CD4-positive, alpha-beta T cell treated with Interleukin-17A for 4 hours (primary cell): ENCODE measurements around the gene OR4D2.
A peak's percentile ranks its signal among the peaks of the same experiment; 100 is the strongest.
"Not testable (repeated sequence)": the region's sequence is repeated elsewhere in the genome, so short reads cannot be mapped to it uniquely, and the experiment has no call there.

ENCODE experiments used
- DNase-seq: peaks from one replicate; pipeline ENCODE4 v3.0.0-alpha.2; 2020; ENCODE audit warnings: mixed read lengths

OR4D2 gene

DNA sequence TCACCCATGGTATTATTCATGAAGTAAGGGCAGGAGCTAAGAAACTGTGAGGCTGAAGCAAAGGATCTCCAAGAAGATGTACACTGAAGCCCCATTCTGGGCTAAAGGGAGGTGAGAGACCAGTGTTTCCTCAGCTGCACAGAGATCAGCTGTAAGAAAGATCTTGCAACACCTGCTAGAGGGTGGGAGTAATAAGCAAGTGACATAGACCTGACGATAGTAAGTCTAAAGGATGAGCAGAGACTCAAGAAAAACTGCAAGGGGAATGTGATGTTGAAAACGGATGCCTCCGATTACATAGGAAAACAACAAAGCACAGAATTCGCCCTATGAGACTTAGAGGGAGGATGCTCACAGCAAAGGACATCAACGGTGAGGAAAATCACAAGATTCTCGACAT is at the start of gene OR4D2:
Gene OR4D2 (plus strand): TSS at position 301 of the 400 bp plus-strand sequence. CDS start 2,674 bp downstream, outside the sequence.
- no peak for DNase-seq

DNA sequence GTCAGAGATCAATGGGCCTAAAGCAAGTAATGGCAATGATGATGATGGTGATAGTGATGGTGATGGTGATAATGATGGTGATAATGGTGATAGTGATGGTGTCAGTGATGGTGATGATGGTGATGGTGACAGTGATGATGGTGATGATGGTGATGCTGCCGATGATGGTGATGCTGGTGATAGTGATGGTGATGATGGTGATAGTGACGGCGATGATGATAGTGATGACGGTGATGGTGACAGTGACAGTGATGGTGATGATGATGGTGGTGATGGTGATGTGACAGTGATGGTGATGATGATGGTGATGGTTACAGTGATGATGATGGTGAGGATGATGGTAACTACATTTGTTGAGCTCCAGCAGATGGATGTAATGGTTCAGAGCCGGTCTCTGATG is 49.4 kb upstream of the OR4D2 start:
- no peak for DNase-seq

DNA sequence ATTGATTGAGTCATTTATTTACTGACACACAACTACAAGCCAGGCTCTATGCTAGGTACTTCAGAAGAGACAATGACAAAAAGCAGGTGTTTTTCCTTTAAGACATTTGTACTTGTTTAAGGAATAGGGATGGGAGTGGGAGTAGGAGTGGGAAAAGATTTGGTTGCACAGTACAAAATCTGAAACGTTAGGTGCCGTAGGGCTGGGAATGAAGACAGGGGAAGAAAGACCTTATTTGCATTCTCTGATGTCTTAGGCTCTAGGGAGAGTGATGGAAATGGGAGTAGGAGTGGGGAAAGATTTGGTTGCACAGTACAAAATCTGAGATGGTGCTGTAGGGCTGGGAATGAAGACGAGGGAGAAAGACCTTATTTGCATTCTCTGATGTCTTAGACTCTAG is 47.3 kb upstream of the OR4D2 start:
- no peak for DNase-seq

DNA sequence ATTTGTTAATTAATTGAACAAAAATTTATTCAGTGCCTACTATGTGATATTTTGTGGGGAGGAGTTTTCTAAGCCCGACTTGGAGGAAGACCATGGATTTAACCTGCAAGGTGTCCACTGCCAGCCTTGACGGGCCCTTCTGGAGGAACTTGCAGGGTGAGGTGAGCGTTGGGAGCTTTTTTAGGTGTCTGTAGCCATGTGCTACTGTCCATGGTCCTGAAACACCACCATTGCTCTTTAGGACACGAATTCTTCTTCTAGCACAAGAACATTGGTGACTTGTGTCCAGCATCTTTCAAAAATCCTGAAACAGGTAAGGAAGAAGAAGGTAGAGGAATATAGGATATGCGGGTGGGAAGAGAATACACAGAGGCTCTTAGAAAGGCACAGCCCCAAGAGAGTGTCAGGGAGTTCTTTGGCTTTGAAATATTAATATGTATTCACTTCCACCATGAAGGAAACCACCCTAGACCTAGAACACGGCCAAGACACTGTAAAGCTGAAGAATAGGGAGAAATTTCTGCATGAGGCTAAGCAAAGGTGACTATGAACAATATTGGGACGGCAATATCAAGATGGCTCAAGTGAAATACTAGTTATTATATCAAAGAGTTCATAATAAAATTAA is 46.5 kb upstream of the OR4D2 start:
- peak; percentile 68 for DNase-seq

DNA sequence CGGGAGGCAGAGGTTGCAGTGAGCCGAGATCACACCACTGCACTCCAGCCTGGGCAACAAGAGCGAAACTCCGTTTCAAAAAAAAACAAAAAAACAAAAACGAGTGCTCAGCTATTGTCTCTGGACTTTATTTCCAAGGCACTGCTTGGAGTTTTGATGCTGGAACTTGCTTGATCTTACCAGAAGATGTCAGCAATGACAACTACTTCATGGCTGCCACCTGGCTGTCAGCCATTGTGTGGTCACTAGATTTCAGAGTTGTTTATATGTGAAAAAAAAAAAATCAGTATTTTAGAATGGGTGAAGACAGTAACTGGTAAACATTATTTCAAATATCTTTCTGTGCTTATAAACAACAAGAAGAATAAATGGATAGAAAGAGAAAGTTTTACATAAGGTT is 44.9 kb upstream of the OR4D2 start:
- peak; percentile 59 for DNase-seq

DNA sequence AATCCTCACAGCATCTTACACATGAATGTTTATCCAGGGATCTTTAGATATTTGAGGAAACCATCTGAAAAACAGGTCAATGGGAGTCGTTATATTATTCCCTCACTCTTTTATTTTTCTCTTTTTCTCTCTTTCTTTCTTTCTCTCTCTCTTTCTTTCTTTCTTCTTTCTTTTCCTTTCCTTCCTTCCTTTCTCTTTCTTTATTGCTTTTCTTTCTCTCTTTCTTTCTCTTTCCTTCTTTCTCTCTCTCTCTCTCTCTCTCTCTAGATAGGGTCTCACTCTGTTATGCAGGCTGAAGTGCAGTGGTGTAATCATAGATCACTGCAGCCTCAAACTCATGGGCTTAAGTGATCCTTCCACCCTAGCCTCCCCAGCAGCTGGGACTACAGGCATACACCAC is 38.9 kb upstream of the OR4D2 start:
- no peak for DNase-seq

DNA sequence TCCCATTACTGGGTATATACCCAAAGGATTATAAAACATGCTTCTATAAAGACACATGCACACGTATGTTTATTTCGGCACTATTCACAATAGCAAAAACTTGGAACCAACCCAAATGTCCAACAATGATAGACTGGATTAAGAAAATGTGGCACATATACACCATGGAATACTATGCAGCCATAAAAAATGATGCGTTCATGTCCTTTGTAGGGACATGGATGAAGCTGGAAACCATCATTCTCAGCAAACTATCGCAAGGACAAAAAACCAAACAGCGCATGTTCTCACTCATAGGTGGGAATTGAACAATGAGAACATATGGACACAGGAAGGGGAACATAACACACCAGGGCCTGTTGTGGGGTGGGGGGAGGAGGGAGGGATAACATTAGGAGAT is 34.1 kb upstream of the OR4D2 start:
- not testable (repeated sequence) for DNase-seq

DNA sequence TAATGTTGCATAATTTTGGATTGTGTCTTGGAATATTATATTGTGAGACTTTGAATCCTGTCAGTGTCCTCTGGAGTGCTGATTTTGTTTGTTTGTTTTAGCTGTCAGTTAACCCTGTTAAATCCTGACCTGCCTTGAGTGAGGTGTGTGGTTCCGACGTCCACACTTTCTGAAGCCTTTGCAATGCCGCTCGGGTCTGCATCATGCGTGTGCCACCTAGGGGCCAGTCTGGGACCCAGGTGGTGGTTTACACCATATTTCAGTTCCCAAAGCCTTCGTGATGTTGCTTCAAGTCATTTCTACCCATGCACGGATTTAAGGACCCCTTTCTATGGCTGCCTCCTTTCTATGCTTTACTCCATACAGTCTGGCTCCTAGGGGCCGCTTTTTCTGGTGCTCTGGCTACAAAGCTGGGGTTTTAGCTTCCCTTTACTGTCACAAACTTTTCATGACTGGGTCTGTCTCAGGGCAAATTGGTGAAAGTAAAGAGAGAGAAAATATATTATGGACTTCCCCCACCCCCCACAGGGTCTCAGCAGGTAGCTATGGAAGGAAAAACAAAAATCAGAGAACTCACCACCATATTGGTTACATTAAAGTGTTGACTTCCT is 30.0 kb upstream of the OR4D2 start:
- no peak for DNase-seq

DNA sequence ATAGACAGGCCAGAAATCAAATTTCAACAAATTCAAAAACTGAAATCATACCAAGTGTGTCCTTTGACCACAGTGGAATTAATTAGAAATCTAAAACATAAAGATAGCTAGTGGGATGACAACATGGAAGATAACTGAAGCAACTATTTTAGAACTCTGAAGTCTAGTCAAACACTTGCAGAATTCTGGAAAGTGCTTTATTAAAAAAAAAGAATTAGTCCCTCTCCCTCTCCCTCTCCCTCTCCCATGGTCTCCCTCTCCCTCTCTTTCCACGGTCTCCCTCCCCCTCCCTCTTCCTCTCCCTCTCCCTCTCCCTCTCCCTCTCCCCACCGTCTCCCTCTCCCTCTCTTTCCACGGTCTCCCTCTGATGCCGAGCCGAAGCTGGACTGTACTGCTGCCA is 25.3 kb upstream of the OR4D2 start:
- no peak for DNase-seq

DNA sequence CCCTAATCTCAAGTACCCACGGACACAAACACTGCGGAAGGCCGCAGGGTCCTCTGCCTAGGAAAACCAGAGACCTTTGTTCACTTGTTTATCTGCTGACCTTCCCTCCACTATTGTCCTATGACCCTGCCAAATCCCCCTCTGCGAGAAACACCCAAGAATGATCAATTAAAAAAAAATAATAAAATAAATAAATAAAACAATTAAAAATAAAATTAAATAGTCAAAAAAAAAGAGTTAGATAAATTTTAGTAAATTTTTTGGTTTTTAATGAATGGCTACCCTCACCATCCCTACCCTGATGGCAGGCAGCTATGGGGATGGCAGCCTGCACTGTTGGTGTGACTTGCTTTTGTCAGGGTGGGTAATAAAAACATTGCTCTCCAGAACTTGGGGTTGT is 23.4 kb upstream of the OR4D2 start:
- not testable (repeated sequence) for DNase-seq

DNA sequence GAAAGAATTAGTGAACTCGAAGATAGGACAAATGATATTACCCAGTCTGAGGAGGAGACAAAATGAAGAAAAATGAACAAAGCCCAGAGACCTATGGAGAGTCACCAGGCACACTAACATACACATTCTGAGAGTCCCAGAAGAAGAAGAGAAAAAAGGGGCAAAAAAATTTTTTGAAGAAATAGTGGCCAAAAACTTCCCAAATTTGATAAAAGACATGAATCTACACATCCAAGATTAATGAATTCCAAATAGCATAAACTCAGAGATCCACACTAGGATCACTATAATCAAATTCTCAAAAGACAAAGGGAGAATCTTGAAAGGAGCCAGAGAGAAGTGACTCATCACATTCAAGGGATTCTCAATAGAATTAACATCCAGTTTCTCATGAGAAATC is 22.0 kb upstream of the OR4D2 start:
- DNase-seq = no peak

DNA sequence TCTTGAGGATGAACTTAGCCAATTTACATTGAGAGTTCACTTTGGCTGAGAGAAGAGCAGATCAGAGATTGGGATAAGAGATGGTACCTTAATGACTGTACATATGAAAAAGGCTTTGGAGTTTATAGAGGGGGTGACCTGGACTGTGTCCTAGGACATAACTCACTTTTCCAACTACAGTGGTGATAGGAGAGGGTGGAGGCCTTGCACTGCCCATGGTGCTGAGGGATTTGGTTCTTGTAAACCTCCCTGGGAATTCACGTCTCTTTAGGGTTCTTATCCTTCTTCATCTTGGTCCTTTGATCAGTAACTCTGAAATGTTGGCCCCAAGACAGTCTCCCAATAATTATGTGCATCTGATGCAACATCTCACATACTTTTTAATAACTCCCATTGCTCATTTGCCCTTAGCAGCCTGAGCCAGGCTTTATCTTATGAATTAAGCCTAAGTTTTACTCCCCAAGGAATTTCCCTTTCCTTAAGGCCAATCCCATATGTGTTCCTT is 18.8 kb upstream of the OR4D2 start, which contains the start of gene OR4D1:
Gene OR4D1 (plus strand): TSS at position 455 of the 505 bp plus-strand sequence. CDS start 6,770 bp downstream, outside the sequence.
- no peak for DNase-seq

DNA sequence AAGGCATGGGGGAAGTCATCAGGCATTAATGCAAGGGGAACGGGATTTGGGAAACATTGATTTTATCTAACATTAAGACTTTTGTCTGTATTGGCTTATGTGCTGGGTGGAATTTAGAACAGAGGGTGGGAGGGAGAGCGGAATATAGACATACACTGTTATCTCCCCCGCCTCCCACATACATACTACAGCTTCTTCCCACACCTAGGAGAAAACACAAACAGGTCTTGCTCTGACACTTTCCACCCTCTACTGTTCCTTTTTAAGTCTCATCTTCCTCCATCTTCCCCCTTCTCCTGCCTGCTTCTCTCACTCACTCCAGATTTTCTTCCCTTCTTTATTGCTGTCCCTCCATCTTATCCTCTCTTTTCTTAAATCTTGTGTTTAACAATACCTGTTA is 18.2 kb upstream of the OR4D2 start:
- DNase-seq = no peak

DNA sequence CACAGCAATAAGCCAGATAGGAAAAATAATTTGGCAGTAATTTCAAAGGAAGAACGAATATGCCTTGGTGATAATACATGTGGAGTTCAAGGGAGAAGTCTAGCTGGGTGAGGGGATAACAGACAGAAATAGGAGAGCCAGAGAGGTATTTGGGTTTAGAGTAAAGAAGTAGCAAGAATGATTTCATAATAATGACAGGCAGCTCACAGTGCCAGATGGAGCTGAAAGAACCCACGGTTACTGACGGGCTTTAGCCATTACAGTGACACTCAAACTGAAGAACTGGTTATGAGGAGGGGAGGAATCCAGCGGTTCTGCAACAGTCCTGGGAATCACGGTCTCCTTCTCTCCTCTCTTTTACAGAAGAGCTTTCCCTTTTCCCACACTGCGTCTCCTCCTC is 16.4 kb upstream of the OR4D2 start:
- DNase-seq = no peak

DNA sequence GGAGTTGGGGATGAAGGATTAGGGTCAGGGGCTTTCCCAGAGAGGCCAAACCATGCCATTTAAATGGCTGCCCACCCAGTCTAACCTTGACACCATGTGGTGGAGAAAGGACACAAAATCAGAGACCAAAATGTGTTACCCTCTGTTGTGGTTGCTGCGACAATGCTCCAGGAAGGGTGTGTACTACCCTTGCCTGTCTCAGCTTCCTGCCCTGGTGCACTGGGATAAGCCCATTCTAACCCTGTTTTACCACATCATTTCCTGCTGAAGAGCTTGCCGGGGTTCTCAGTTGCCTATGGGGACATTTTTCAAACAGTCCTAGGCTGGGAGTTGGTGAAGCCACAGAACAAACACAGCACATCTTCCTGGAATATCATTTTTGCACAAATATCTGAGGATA is 13.7 kb upstream of the OR4D2 start:
- peak; percentile 79 for DNase-seq

DNA sequence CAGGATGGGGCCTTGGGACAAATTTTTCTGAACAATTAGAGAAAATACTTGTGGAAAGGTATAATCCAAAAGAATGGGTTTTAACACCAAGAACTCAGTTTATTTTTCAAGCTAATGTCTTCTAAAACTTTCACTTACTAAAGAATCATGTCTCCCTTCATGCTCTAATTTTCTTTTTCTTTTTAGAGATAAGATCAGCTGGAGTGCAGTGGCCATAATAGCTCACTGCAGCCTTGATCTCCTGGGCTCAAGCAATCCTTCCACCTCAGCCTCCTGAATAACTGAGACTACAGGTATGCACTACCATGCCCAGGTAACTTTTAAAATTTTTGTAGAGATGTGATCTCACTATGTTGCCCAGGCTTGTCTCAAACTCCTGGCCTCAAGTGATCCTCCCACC is 13.1 kb upstream of the OR4D2 start:
- no peak for DNase-seq

DNA sequence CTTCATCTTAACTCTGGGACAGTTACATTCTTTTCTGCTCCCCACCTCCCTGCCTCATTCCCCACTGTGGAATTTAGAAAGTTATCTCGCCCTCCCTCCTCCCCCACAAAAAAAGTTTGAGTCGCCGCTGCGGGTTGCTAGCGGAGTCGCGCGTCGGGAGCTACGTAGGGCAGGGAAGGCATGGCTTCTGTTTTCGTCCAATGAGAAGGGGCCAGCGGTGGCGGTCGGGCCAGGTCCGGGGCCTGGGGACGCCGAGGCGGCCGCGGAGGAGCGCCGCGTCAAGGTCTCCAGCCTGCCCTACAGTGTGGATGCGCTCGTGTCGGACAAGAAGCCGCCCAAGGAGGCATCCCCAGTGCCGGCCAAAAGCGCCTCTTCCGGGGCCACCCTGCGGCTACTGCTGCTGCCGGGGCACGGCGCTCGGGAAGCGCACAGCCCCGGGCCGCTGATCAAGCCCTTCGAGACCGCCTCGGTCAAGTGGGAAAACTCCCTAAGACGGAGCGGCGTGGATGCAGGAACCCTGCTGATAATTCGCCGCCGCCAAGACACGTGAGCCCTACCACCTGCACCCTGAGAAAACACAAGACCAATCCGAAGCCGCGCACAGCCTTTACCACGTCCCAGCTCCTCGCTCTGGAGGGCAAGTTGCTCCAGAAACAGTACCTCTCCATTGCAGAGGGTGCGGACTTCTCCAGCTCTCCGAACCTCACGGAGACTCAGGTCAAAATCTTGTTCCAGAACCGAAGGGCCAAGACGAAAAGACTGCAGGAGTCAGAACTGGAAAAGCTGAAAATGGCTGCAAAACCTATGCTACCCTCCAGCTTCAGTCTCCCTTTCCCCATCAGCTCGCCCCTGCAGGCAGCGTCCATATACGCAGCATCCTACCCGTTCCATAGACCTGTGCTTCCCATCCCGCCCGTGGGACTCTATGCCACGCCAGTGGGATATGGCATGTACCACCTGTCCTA is 9.7 kb upstream of the OR4D2 start:
- DNase-seq = peak; percentile 70

DNA sequence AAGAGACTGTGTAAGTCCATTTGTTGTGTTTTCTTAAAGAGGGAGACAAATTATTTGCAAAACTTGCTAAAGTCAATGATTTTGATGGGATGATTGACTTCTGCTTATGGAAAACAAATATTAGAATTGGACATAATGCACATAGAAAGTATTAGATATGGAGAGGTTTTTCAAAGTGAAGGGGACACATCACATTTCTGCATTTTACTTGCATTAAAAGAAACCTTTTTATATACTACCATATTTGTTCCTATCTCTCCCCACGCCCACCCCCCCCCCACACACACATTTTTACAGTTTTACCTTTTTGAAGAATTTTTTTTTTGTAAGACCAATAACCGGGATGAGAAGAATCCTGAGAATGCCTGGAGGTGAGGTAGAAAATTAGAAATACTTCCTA is 8.6 kb upstream of the OR4D2 start:
- no peak for DNase-seq

DNA sequence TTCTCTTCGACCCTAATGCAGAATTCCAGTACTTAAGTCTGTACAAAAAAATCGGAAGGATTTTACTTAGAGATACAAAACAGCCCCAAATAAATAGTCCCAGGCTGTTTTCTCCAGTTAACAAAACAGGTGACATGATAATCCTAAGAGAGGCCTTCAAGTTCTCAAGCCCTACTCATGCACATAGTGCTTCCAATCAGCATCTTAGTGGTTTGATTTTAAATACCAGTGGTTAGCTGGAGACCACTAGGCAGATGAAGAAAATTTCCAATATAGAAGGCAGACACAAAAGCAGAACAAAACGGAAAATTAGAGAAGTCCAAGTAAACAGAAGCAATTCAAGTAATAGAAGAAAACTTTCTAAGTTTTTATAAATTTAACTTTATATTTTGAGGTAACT is 5.2 kb upstream of the OR4D2 start:
- no peak for DNase-seq

DNA sequence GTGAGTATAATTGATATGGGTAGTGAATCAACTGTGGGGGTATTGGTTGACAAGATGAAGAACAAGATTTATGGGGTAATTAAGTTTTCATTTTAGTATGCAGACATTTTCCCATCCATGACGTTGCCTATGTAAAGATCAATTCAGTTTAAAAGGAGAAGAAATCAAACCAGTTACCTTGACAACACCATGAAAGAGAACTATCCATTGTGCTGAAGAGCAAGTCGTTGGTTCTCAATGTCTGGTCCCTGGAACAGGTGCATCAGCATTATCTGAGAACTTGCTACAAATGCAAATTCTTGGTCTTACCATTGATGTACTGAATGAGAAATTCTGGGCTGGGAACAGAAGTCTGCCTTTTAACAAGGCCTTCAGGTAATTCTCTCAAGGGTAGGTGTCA is 801 bp upstream of the OR4D2 start:
- no peak for DNase-seq

DNA sequence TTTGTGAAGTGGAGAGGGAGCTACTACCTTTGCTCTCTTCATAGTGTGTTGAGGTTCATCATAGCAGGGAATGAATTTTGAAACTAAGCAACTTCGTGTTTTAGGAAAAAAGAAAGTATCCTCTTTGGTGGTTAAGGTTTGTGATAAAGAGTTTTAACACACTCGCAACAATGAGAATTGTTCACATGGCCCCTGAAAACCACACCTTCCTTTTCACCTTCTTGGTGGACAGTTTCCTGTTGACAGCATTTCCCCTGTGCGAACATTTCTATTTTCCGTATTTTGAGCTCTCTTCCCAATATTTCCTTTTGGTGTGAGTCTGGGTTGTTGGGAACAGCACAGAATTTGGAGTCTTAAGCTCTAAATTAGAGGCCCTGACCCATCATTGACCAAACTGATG is 3.8 kb downstream of the OR4D2 start:
- DNase-seq = peak; percentile 14

DNA sequence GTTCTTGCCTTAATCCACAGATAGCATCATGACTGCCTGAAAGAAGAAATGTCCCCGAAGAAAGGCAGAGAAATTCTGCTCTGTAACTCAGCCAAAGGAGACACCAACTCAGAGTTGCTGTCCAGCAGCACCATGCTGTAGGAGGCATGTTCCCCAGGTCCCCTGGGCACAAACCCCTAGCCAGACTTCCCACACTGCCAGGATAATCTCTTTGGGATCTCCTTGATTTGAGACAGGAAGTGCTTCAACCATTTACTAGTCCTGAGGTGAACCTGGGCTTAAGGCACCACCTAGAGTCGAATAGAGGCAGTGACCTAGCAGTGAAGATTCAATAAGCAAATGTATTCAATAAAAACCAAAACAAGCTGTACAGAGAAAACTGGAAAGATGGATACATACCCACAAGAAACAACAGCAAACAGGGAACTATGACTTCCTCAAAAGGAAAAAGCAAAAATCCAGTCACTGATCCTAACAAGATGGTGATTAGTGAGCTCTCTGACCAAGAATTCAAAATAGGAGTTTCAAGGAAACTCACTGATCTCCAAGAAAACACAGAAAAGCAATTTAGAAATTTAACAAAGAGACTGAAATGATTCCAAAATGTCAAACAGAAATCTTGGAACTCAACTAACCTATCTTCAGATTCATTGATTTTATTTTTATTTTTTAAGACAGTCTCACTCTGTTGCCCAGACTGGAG is 5.7 kb downstream of the OR4D2 start:
- DNase-seq = peak; percentile 62

DNA sequence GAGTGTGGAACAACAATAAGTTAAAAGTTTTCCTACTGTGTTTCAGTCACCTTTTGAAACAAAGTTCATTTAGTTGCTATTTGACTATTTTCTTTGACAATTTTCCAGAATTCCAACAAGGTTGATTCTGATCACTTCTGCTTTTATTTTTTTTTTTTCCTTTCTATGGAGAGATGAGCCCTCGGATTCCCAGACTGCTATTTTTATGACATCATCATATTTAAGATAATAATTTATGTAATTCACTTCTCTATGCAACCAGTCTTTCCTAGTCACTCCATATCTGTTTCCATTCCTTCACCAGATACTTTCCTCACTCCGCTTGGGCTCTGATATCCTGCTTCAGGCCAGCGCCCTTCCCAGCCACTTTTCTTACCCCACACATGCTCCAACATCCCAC is 8.1 kb downstream of the OR4D2 start:
- DNase-seq = no peak
